ENCODE measurements around the gene XPNPEP3. TPM values are rescaled to one million over a fixed set of nuclear protein-coding genes. Genes with fewer than 3 reads are reported as not detected.

The XPNPEP3 gene
- total RNA-seq, 1 donor = 15.6 TPM

DNA sequence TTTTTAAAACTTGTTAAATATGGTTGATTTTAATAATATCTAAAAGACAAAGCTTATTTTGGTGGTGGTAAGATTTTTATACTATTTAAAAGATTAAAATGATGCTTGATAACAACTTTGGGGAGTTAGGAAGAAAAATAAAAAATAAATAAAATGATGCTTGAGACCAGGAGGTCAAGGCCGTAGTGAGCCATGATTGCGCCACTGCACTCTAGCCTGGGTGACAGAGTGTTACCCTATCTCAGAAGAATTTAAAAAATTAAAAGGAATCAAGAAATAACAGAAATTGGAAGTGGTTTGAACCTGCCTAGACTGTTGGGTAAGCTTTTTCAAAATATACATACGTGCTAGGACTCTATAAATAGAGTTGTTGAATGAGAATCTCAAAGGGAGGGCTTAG lies 17.1 kb downstream of the XPNPEP3 start:
- peaks cover 29% of the 10 kb centered on the region for H3K36me3 ChIP-seq (ENCODE audit: insufficient read depth, low read length)
- H3K4me3 ChIP-seq (ENCODE audit: insufficient read depth, low read length) = no peak overlapping the region
- no peak overlapping the region for H3K27ac ChIP-seq (ENCODE audit: low read depth, low read length)
- no peak overlapping the region for H3K4me2 ChIP-seq (ENCODE audit: insufficient read depth, low read length)
- no peaks in the 10 kb centered on the region for H3K27me3 ChIP-seq (ENCODE audit: insufficient read depth, low read length)
- no peak for DNase-seq (ENCODE audit: insufficient read length, low spot score, missing footprints)
- TF ChIP-seq, protein P1, sequence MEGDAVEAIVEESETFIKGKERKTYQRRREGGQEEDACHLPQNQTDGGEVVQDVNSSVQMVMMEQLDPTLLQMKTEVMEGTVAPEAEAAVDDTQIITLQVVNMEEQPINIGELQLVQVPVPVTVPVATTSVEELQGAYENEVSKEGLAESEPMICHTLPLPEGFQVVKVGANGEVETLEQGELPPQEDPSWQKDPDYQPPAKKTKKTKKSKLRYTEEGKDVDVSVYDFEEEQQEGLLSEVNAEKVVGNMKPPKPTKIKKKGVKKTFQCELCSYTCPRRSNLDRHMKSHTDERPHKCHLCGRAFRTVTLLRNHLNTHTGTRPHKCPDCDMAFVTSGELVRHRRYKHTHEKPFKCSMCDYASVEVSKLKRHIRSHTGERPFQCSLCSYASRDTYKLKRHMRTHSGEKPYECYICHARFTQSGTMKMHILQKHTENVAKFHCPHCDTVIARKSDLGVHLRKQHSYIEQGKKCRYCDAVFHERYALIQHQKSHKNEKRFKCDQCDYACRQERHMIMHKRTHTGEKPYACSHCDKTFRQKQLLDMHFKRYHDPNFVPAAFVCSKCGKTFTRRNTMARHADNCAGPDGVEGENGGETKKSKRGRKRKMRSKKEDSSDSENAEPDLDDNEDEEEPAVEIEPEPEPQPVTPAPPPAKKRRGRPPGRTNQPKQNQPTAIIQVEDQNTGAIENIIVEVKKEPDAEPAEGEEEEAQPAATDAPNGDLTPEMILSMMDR (IDR thresholded peaks at IDR 0.05; ENCODE audit: extremely low read depth, low read depth, low read length) = no peak
- H4K20me1 ChIP-seq (ENCODE audit: insufficient read depth, low read length) = no peaks in the 10 kb centered on the region
- H3K9me3 ChIP-seq (ENCODE audit: low read depth, low read length) = no peaks in the 10 kb centered on the region
- no peaks in the 10 kb centered on the region for H3K4me1 ChIP-seq (ENCODE audit: insufficient read depth, low read length)
- H3K79me2 ChIP-seq (ENCODE audit: insufficient read depth, low read length) = no peaks in the 10 kb centered on the region
- no peak overlapping the region for H2AFZ ChIP-seq (ENCODE audit: low read length)

DNA sequence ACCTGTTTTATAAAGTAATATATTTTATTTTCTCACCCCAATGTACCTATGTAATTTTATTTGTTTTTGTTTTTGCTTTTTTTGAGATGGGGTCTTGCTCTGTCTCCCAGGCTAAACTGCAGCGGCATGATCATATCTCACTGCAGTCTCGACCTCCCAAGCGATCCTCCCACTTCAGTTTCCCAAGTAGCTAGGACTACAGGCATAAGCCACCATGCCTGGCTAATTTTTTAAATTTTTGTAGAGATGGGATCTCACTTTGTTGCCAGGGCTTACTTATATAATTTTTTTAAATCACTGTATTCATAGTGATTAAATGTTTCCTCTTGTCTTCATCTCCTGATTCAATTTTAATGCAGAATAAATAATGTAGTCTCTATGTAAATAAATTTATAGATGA lies 18.2 kb downstream of the XPNPEP3 start:
- Histone ChIP-seq H3K4me3 (ENCODE audit: insufficient read depth, low read length) (no peak overlapping the region), H3K36me3 (ENCODE audit: insufficient read depth, low read length) (peaks cover 26% of the 10 kb centered on the region), H3K4me1 (ENCODE audit: insufficient read depth, low read length) (no peaks in the 10 kb centered on the region), H2AFZ (ENCODE audit: low read length) (no peak overlapping the region), H3K4me2 (ENCODE audit: insufficient read depth, low read length) (no peak overlapping the region), H4K20me1 (ENCODE audit: insufficient read depth, low read length) (no peaks in the 10 kb centered on the region), H3K27ac (ENCODE audit: low read depth, low read length) (no peak overlapping the region), H3K9me3 (ENCODE audit: low read depth, low read length) (no peaks in the 10 kb centered on the region), H3K79me2 (ENCODE audit: insufficient read depth, low read length) (no peaks in the 10 kb centered on the region), H3K27me3 (ENCODE audit: insufficient read depth, low read length) (no peaks in the 10 kb centered on the region)
- DNase-seq (ENCODE audit: insufficient read length, low spot score, missing footprints) = no peak
- TF ChIP-seq, protein P1 (IDR thresholded peaks at IDR 0.05; ENCODE audit: extremely low read depth, low read depth, low read length) = no peak

DNA sequence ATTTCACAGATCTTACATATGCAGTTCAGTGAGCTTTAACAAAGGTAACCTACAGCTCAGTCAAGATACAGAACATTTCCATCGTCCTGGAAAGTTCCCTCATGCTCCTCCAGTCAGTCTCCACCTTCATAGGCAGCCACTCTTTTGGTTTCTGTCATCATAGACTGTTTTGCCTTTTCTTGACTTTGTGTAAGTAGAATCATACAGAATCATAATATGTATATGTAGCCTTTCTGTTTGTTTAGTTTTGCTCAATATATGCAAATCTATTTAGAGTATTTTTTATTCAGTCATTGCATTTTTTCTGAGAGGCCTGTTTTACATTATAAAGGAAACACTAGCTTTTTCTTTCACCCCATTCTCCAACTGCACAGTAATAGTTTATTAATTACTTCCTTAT lies 20.0 kb downstream of the XPNPEP3 start:
- no peak for DNase-seq (ENCODE audit: insufficient read length, low spot score, missing footprints)
- H3K79me2 ChIP-seq (ENCODE audit: insufficient read depth, low read length) = no peaks in the 10 kb centered on the region
- peaks cover 26% of the 10 kb centered on the region for H3K36me3 ChIP-seq (ENCODE audit: insufficient read depth, low read length)
- no peaks in the 10 kb centered on the region for H3K4me1 ChIP-seq (ENCODE audit: insufficient read depth, low read length)
- no peaks in the 10 kb centered on the region for H3K9me3 ChIP-seq (ENCODE audit: low read depth, low read length)
- no peak overlapping the region for H2AFZ ChIP-seq (ENCODE audit: low read length)
- TF ChIP-seq, protein P1 (IDR thresholded peaks at IDR 0.05; ENCODE audit: extremely low read depth, low read depth, low read length) = no peak
- H4K20me1 ChIP-seq (ENCODE audit: insufficient read depth, low read length) = no peaks in the 10 kb centered on the region
- no peak overlapping the region for H3K4me3 ChIP-seq (ENCODE audit: insufficient read depth, low read length)
- H3K4me2 ChIP-seq (ENCODE audit: insufficient read depth, low read length) = no peak overlapping the region
- H3K27ac ChIP-seq (ENCODE audit: low read depth, low read length) = no peak overlapping the region
- no peaks in the 10 kb centered on the region for H3K27me3 ChIP-seq (ENCODE audit: insufficient read depth, low read length)

DNA sequence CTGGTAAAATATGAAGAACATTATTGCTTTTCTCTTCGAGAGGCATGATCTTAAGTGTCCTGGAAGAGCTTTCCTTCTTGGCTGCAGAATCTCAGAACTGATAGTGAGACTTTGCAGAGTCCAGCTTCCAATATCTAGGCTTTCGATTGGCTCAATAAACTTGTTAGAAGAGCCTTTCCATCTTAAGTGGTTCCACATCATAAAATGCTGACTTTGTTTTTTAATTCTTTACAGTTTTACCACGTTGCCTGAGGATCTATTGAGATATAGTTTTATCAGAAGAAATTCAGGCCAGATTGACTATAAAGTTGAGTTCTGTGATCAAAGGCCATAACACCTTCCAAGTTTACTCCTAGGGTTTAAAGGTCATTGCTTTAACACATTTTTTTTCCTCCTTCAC lies 20.5 kb downstream of the XPNPEP3 start:
- Histone ChIP-seq H3K79me2 (ENCODE audit: insufficient read depth, low read length) (no peaks in the 10 kb centered on the region), H3K27me3 (ENCODE audit: insufficient read depth, low read length) (no peaks in the 10 kb centered on the region), H2AFZ (ENCODE audit: low read length) (no peak overlapping the region), H3K4me3 (ENCODE audit: insufficient read depth, low read length) (no peak overlapping the region), H3K4me1 (ENCODE audit: insufficient read depth, low read length) (no peaks in the 10 kb centered on the region), H3K27ac (ENCODE audit: low read depth, low read length) (no peak overlapping the region), H3K4me2 (ENCODE audit: insufficient read depth, low read length) (no peak overlapping the region), H4K20me1 (ENCODE audit: insufficient read depth, low read length) (no peaks in the 10 kb centered on the region), H3K36me3 (ENCODE audit: insufficient read depth, low read length) (peaks cover 25% of the 10 kb centered on the region), H3K9me3 (ENCODE audit: low read depth, low read length) (no peaks in the 10 kb centered on the region)
- TF ChIP-seq, protein P1 (IDR thresholded peaks at IDR 0.05; ENCODE audit: extremely low read depth, low read depth, low read length) = no peak
- DNase-seq (ENCODE audit: insufficient read length, low spot score, missing footprints) = no peak

Measured in osteoblast (primary cell).